IPS-NIHi7 (cell line): ENCODE data around the gene SLC5A10.
A peak's percentile ranks its signal among the peaks of the same experiment; 100 is the strongest.

ENCODE experiments used
- DNase-seq: peaks from one replicate; pipeline ENCODE4 v3.0.0; 2012; ENCODE audit warnings: mixed read lengths; ENCODE audit errors: extremely low spot score

Gene SLC5A10

GRCh38 chr17:19002805-19003542 is 51.0 kb downstream of the SLC5A10 start:
- DNase-seq = no peak

- peak; percentile 84 for DNase-seq
Observed at GRCh38 chr17:19003543-19004420, 51.8 kb downstream of the SLC5A10 start.

- peak; percentile 90 for DNase-seq
Observed at GRCh38 chr17:19004421-19005136, 52.6 kb downstream of the SLC5A10 start, which contains the start of gene FAM83G. FAM83G (minus strand) TSS chr17:19004764; CDS start chr17:19004041, 723 bp downstream.

GRCh38 chr17:19005137-19005773 is 53.3 kb downstream of the SLC5A10 start:
- no peak for DNase-seq

GRCh38 chr17:19005789-19006430 is 53.9 kb downstream of the SLC5A10 start:
- no peak for DNase-seq

- no peak for DNase-seq
Observed at GRCh38 chr17:19006698-19007097, 54.7 kb downstream of the SLC5A10 start.

- DNase-seq = no peak
Observed at GRCh38 chr17:19009970-19010369, 58.0 kb downstream of the SLC5A10 start.

- no peak for DNase-seq
Observed at GRCh38 chr17:19010729-19011505, 59.0 kb downstream of the SLC5A10 start.

GRCh38 chr17:19011581-19011980 is 59.6 kb downstream of the SLC5A10 start:
- DNase-seq = no peak

- no peak for DNase-seq
Observed at GRCh38 chr17:19012171-19013080, 60.5 kb downstream of the SLC5A10 start.

- DNase-seq = no peak
Observed at GRCh38 chr17:19013226-19013625, 61.3 kb downstream of the SLC5A10 start.

- DNase-seq = no peak
Observed at GRCh38 chr17:19013806-19014627, 62.1 kb downstream of the SLC5A10 start.

GRCh38 chr17:19014628-19015215 is 62.8 kb downstream of the SLC5A10 start:
- no peak for DNase-seq

- DNase-seq = no peak
Observed at GRCh38 chr17:19015428-19015827, 63.5 kb downstream of the SLC5A10 start.

GRCh38 chr17:19016297-19016696 is 64.3 kb downstream of the SLC5A10 start:
- no peak for DNase-seq

GRCh38 chr17:19016881-19017280 is 64.9 kb downstream of the SLC5A10 start:
- no peak for DNase-seq

- no peak for DNase-seq
Observed at GRCh38 chr17:19017401-19017800, 65.4 kb downstream of the SLC5A10 start.
